Measurements from ENCODE around the gene CCNQ. TPM values are rescaled to one million over a fixed set of nuclear protein-coding genes. Genes with fewer than 3 reads are reported as not detected.

CCNQ gene
- total and polyA plus RNA-seq, 8 donors: 6.7 to 32.1 (median 8.5) TPM

- peaks cover 0 to 32% (median 7%) of the 10 kb centered on the region in 4 donors for H3K27me3 ChIP-seq
- ATAC-seq: no peak
These were observed 47.1 kb upstream of the CCNQ start for GRCh38 chrX:153645921-153646488.

GRCh38 chrX:153645151-153645550 is 46.2 kb upstream of the CCNQ start:
- Histone ChIP-seq H3K4me3 (no peak overlapping the region), H3K9me3 (no peaks in the 10 kb centered on the region), H3K27me3 (peaks cover 0 to 32% (median 7%) of the 10 kb centered on the region in 4 donors), H3K4me1 (no peaks in the 10 kb centered on the region), H3K36me3 (no peaks in the 10 kb centered on the region), H3K27ac (no peak overlapping the region)
- no peak for TF ChIP-seq CTCF (IDR thresholded peaks at IDR 0.05)
- FAIRE-seq (no peak), ATAC-seq (no peak), DNase-seq (peak in 2 of 6 donors; percentile 8 to 11)
- WGBS, 2 donors: 62 to 67% methylated on average over 6 of the region's 6 CpGs
- intact Hi-C loops (cut with DNase I): loop anchor here in 1 of 3 donors (10.0 kb wide), 1 partner anchor 90 kb away; no protein-coding TSS in a partner anchor

More at GRCh38 chrX:153645921-153646488, 47.1 kb upstream of the CCNQ start:
- DNase-seq (peak in 3 of 6 donors; percentile 7 to 39 (median 9)), FAIRE-seq (no peak)
- no peak overlapping the region for H3K27ac ChIP-seq
- H3K9me3 ChIP-seq: no peaks in the 10 kb centered on the region
- H3K36me3 ChIP-seq: no peaks in the 10 kb centered on the region
- TF ChIP-seq CTCF (IDR thresholded peaks at IDR 0.05): no peak
- WGBS, 2 donors: 42 to 63% methylated on average over 10 of the region's 10 CpGs
- intact Hi-C loops (cut with DNase I): loop anchor here in 1 of 3 donors (10.0 kb wide), 1 partner anchor 91 kb away; no protein-coding TSS in a partner anchor
- H3K4me3 ChIP-seq: no peak overlapping the region
- H3K4me1 ChIP-seq: no peaks in the 10 kb centered on the region

- Histone ChIP-seq H3K4me1 (no peaks in the 10 kb centered on the region), H3K36me3 (no peaks in the 10 kb centered on the region), H3K27me3 (peaks cover 0 to 34% (median 7%) of the 10 kb centered on the region in 4 donors), H3K9me3 (no peaks in the 10 kb centered on the region), H3K27ac (no peak overlapping the region), H3K4me3 (no peak overlapping the region)
- intact Hi-C loops (cut with DNase I): loop anchor here in 1 of 3 donors (10.0 kb wide), 1 partner anchor 90 kb away; no protein-coding TSS in a partner anchor
- ATAC-seq (no peak), FAIRE-seq (no peak), DNase-seq (peak in 4 of 6 donors; percentile 9 to 68 (median 34))
- no peak for TF ChIP-seq CTCF (IDR thresholded peaks at IDR 0.05)
- WGBS, 2 donors: 11 to 42% methylated on average over 23 to 46 of the region's 46 CpGs
These were observed 45.6 kb upstream of the CCNQ start for GRCh38 chrX:153644356-153645125.

GRCh38 chrX:153643431-153644351 is 44.8 kb upstream of the CCNQ start:
- Histone ChIP-seq H3K36me3 (no peaks in the 10 kb centered on the region), H3K9me3 (no peaks in the 10 kb centered on the region), H3K27me3 (peaks cover 0 to 36% (median 7%) of the 10 kb centered on the region in 4 donors), H3K27ac (no peak overlapping the region), H3K4me1 (no peaks in the 10 kb centered on the region), H3K4me3 (peak overlapping the region in 1 of 4 donors; percentile 20)
- ATAC-seq (peak in 3 of 4 donors; percentile 33 to 71 (median 55)), DNase-seq (peak in 4 of 6 donors; percentile 13 to 70 (median 46)), FAIRE-seq (no peak)
- no peak for TF ChIP-seq CTCF (IDR thresholded peaks at IDR 0.05)
- WGBS, 2 donors: 2 to 33% methylated on average over 46 to 83 of the region's 84 CpGs
- intact Hi-C loops (cut with DNase I): loop anchor here in 1 of 3 donors (10.0 kb wide), 1 partner anchor 89 kb away; no protein-coding TSS in a partner anchor

Measured in pancreas (tissue), 10 donors.